GM08714 (cell line): ENCODE measurements around the gene CDHR3.

Experiments
- H3K4me3 ChIP-seq: fragments of 200-500 bp; sonication (Bioruptor generic); 2 replicates; pipeline ENCODE4 v1.5.1; 2014; ENCODE audit warnings: mild to moderate bottlenecking, low read length, inconsistent platforms
- ZNF274 ChIP-seq: IDR thresholded peaks from 2 replicates; pipeline ENCODE4 v1.6.1; 2012; ENCODE audit warnings: mild to moderate bottlenecking, low read depth, low read length

Gene CDHR3

DNA sequence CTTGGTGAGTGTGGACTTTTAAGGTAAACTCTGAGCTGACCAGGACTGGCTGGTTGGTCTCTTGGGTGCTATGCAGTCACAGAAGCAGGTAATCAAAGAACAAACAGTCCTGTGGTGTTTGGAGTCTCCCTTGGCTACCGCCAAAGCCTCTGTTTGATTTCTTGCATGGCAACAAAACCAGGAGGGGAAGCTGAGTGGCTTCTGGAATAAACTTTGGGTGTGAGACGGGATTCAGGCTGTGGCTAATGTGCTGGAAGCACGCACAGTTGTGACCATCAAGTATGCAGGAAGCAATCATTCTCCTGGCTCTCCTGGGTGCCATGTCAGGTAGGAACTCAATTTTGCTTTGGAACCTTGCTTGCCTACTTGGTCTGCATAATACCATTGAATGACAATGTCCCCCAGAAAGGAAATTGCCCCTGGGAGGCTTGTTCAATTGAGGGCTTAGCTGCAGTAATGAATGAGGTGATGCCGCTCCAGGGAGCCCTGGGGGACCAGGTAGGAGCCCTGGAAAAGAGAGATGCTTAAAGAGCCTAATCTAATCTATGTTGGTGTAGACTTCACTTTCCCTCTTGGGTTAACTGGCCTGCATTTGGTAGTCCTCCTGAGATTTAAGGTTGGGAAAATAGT, at the start of gene CDHR3:
Gene CDHR3 (plus strand): TSS at position 227 of the 630 bp plus-strand sequence. CDS start 55 bp downstream, at position 282.
- H3K4me3 ChIP-seq: no peak within 1 kb of the TSS
- TF ChIP-seq ZNF274: no peak

DNA sequence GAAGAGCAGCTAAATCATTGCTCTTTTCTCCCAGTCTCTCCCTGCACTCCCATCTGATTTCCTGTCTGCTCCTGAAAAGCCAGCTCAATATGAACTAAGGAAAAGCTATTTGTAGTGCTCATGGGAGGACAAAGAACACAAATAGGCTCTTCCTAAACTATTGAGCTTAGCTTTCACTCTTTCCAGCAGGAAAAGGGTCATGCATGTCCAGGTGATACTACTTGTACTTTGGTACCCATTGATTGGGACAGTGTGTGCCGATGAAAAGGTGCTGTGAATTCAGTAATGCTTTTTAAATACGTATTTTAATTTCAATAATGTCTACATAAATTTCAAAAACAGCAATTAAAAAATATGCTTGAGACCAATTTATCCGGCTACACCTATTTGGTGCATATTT, 49.1 kb upstream of the CDHR3 start:
- H3K4me3 ChIP-seq: no peak overlapping the region
- TF ChIP-seq ZNF274: no peak

- H3K4me3 ChIP-seq: no peak overlapping the region
- TF ChIP-seq ZNF274: no peak
Observed at GRCh38 chr7:105916603-105917002, 46.5 kb upstream of the CDHR3 start.

- TF ChIP-seq ZNF274: no peak
- no peak overlapping the region for H3K4me3 ChIP-seq
Observed at GRCh38 chr7:105917659-105918058, 45.4 kb upstream of the CDHR3 start.

DNA sequence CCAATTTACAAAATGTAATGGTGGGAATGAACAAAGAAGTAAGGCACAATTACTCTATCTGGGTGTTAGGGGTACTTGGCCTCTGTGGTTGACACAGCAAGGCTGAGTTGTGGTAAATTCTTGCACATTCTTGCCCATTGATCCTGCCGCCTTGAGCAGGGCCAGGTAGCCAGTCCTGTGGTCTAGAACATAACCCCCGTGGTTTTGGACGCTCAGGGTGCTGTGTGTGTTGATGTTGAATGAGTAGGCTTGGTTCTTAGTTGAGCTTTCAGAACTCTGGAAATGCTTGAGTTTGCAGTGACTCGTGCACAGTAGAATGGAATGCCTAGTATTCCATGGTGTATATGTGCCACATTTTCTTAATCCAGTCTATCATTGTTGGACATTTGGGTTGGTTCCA, 42.3 kb upstream of the CDHR3 start:
- no peak overlapping the region for H3K4me3 ChIP-seq
- no peak for TF ChIP-seq ZNF274

DNA sequence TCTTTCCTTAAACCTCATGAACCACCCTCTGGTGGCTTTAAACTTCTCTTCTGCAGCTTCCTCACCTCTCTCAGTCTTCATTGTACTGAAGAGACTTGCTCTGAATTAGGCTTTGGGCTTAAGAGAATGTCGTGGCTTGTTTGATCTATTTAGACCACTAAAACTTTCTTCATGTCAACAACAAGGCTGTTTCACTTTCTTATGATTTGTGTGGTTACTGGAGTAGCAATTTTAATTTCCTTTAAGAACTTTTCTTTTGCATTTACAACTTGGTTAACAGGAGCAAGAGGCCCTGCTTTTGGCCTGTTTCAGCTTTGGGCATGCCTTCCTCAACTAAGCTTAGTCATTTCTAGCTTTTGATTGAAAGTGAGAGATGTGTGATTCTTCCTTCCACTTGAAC, 38.1 kb upstream of the CDHR3 start:
- H3K4me3 ChIP-seq: no peak overlapping the region
- TF ChIP-seq ZNF274: no peak

DNA sequence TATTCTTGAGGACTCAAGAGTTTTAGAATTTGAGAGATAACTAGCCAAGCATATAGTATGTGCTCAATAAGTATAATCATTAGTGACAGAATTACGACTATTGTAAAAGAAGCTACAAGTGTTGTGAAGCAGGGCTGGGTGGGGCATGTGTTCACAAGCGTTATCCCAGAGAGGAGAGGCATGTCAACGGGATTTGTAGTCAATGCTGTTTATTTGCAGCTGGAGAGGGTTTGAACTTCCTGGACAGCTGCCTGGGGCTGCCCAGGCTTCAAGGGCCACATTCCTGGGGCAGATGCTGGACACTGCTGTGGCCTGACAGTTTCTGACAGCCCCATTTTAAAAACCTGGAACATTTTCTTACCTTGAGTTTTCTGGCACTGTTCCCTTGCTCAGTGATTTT, 36.9 kb upstream of the CDHR3 start:
- no peak for TF ChIP-seq ZNF274

DNA sequence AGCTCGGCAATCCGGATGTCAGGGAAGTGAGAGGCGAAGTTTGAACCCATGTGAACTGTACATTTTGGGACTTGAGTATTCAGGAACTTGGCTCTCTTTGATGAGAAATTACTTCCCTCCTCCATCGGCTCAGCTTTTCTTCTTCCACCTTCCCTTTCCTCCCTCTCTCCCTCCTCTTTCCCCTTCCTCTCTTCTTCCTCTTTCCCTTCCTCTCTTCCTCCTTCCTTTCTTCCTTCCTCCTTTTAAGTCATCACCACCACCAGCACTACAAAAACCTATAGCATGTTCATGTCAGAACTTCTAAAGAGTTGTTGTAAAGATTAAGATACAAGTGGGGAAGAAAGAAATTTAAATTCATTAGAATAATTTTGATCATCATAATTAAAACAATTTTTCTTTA, 31.9 kb upstream of the CDHR3 start:
- H3K4me3 ChIP-seq: no peak overlapping the region
- TF ChIP-seq ZNF274: no peak

More for the DNA sequence above, 36.9 kb upstream of the CDHR3 start:
- no peak overlapping the region for H3K4me3 ChIP-seq

- H3K4me3 ChIP-seq: no peak overlapping the region
- no peak for TF ChIP-seq ZNF274
Observed at GRCh38 chr7:105932835-105933477, 30.1 kb upstream of the CDHR3 start.

DNA sequence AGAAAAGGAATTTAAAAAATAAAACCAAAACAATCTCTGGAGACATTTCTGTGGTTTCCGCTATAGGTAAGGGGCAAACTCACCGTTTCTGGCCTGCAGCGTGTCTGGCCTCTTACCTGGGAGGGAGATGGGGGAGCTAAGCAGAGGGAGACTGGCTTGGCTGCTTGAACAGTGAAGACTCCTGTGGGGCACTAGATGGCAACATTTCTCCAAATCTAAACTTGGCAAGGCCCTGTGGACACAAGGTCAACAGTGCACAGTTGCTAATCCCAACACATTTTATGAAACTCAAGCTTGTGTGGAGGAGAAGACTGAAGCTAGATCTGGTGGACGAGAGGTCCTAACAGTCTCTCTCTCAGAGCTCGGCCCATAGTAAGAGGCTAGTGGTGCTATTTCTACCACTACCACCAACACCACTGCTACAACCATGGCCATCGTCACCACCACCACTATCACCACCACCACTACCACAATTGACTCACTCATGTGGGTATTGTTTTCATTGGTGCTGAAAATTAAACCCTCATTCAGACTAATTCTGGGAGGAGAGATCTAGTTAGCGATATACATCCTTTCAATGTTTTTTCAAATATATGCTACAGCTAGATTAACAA, 28.4 kb upstream of the CDHR3 start:
- TF ChIP-seq ZNF274: no peak

DNA sequence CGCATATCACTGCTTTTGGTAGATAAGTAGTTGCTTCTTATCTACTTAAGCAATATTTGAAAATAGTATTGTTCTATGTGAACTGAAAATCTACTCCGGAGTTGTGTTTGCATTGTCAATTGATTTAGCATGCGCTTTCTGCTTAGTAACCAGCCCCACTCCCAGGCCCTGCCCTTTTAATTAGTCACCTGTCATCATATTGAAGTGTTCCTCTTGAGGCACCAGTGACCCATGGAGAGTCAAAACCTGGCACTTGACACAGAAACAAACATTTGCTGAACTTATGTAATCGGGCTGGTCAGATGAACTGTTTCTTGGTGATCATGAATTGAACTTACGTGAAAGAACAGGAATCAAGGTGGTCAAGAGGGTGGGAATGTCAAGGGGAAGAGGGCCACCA, 27.8 kb upstream of the CDHR3 start:
- no peak for TF ChIP-seq ZNF274
- H3K4me3 ChIP-seq: no peak overlapping the region

More for the DNA sequence above, 28.4 kb upstream of the CDHR3 start:
- H3K4me3 ChIP-seq: no peak overlapping the region

GRCh38 chr7:105937411-105937810, 25.7 kb upstream of the CDHR3 start:
- no peak overlapping the region for H3K4me3 ChIP-seq
- no peak for TF ChIP-seq ZNF274

GRCh38 chr7:105940109-105940508, 23.0 kb upstream of the CDHR3 start:
- no peak overlapping the region for H3K4me3 ChIP-seq
- TF ChIP-seq ZNF274: no peak

- TF ChIP-seq ZNF274: no peak
- no peak overlapping the region for H3K4me3 ChIP-seq
Observed at GRCh38 chr7:105941596-105941995, 21.5 kb upstream of the CDHR3 start.

- TF ChIP-seq ZNF274: no peak
- H3K4me3 ChIP-seq: no peak overlapping the region
Observed at GRCh38 chr7:105943486-105943885, 19.6 kb upstream of the CDHR3 start.

GRCh38 chr7:105945848-105946247, 17.2 kb upstream of the CDHR3 start:
- H3K4me3 ChIP-seq: no peak overlapping the region
- TF ChIP-seq ZNF274: no peak
